Uterus (tissue), 2 donors: ENCODE results near the gene MRPL30.

Source experiments
- CTCF ChIP-seq, 4 experiments: fragments of 200-600 bp in 2 of 4; fragments of 450-650 bp in 2 of 4; sonication (generic) in 2 of 4; IDR thresholded peaks; one replicate each; pipeline ENCODE4 v1.5.1; 2016 to 2019; ENCODE audit warnings: antibody characterized with exemption in 4 of 4, mild to moderate bottlenecking in 2 of 4, moderate library complexity in 1 of 4
- POLR2A ChIP-seq, 2 donors: fragments of 450-650 bp; IDR thresholded peaks; one replicate each; pipeline ENCODE4 v1.6.1; 2016; ENCODE audit warnings: antibody characterized with exemption in 2 of 2, mild to moderate bottlenecking in 1 of 2, moderate library complexity in 1 of 2

GRCh38 chr2:99166218-99166617 lies 14.8 kb upstream of the MRPL30 start:
- TF ChIP-seq POLR2A (IDR thresholded peaks at IDR 0.05): no peak
- no peak for TF ChIP-seq CTCF (IDR thresholded peaks at IDR 0.05)
